T-helper 1 cell treated with Interleukin-12 subunit alpha and Interleukin-12 subunit beta and Interleukin-4 antibody, amounts not matched to agents 30 μg/mL and 1 μg/mL, for 36 hours (primary cell): Measurements from ENCODE around the gene CMYA5.
"Not testable (repeated sequence)": the region's sequence is repeated elsewhere in the genome, so short reads cannot be mapped to it uniquely, and the experiment has no call there.

ENCODE experiments used
- H3K27ac Mint-ChIP-seq: one replicate; pipeline ENCODE4 v1.8.0; 2021; ENCODE audit warnings: mild to moderate bottlenecking, mixed read lengths
- H3K27me3 Mint-ChIP-seq: one replicate; pipeline ENCODE4 v1.8.0; 2021; ENCODE audit warnings: low read depth, mixed read lengths
- H3K36me3 Mint-ChIP-seq: one replicate; pipeline ENCODE4 v1.8.0; 2021; ENCODE audit warnings: low read depth, mixed read lengths
- H3K4me1 Mint-ChIP-seq: one replicate; pipeline ENCODE4 v1.8.0; 2021; ENCODE audit warnings: low read depth, mixed read lengths
- H3K4me3 Mint-ChIP-seq: one replicate; pipeline ENCODE4 v1.8.0; 2021; ENCODE audit warnings: mild to moderate bottlenecking, moderate library complexity, mixed read lengths
- H3K9me3 Mint-ChIP-seq: one replicate; pipeline ENCODE4 v1.8.0; 2021; ENCODE audit warnings: mixed read lengths

CMYA5 gene

DNA sequence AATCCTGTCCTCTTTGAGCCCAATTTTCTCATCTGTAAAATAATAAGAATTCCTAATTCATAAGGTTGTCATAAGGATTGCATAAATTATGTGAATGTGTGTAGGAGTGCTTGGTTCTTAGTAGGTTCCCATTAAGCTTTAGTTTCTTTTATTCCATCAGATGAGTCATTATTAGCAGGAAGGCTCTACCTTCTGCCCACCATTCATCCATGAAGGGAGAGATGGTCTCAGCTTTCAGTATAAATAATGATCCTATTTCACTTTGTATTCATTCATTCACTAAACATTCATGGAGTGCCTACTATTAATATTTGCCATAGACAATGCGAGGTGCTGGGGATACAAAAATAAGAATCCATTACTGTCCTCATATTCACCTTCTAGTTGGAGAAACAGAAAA, 3.0 kb downstream of the CMYA5 start:
- Mint-ChIP-seq H3K9me3 (no peaks in the 10 kb centered on the region), H3K4me1 (peaks cover 2% of the 10 kb centered on the region), H3K27me3 (no peaks in the 10 kb centered on the region), H3K4me3 (no peak overlapping the region), H3K36me3 (peaks cover 6% of the 10 kb centered on the region), H3K27ac (no peak overlapping the region)

GRCh38 chr5:79694183-79694582, 4.5 kb downstream of the CMYA5 start:
- H3K36me3 Mint-ChIP-seq = peaks cover 2% of the 10 kb centered on the region
- no peak overlapping the region for H3K4me3 Mint-ChIP-seq
- no peaks in the 10 kb centered on the region for H3K9me3 Mint-ChIP-seq
- no peaks in the 10 kb centered on the region for H3K27me3 Mint-ChIP-seq
- peaks cover 5% of the 10 kb centered on the region for H3K4me1 Mint-ChIP-seq
- H3K27ac Mint-ChIP-seq = no peak overlapping the region

DNA sequence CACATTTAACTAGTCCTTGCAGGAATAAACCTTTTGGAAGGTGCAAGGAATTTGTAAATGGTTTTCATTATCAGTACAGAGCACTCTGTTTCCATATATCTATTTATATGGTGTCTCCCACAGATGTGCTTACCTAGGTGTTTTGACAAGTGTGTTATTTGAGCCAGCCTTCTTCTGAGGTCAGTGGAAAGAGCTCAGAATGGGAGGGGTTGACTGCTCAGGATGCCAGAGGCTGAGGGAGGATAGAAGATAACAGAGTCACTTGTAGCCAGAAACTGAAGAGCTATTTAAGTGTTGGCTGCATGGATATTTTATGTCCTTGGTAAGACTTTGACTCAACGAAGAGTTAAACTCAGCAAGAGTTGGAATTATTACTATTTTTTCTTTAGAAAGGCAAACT, 5.0 kb downstream of the CMYA5 start:
- Mint-ChIP-seq H3K27me3 (no peaks in the 10 kb centered on the region), H3K4me3 (no peak overlapping the region), H3K27ac (no peak overlapping the region), H3K9me3 (no peaks in the 10 kb centered on the region), H3K4me1 (peaks cover 10% of the 10 kb centered on the region), H3K36me3 (peaks cover 2% of the 10 kb centered on the region)

GRCh38 chr5:79695526-79695925, 5.9 kb downstream of the CMYA5 start:
- no peaks in the 10 kb centered on the region for H3K9me3 Mint-ChIP-seq
- no peak overlapping the region for H3K4me3 Mint-ChIP-seq
- peaks cover 13% of the 10 kb centered on the region for H3K4me1 Mint-ChIP-seq
- peaks cover 2% of the 10 kb centered on the region for H3K36me3 Mint-ChIP-seq
- no peak overlapping the region for H3K27ac Mint-ChIP-seq
- H3K27me3 Mint-ChIP-seq = no peaks in the 10 kb centered on the region

- H3K4me1 Mint-ChIP-seq = peaks cover 11% of the 10 kb centered on the region
- no peaks in the 10 kb centered on the region for H3K27me3 Mint-ChIP-seq
- H3K4me3 Mint-ChIP-seq = no peak overlapping the region
- H3K27ac Mint-ChIP-seq = no peak overlapping the region
- no peaks in the 10 kb centered on the region for H3K36me3 Mint-ChIP-seq
- no peaks in the 10 kb centered on the region for H3K9me3 Mint-ChIP-seq
Observed at GRCh38 chr5:79697222-79698170, 7.9 kb downstream of the CMYA5 start.

DNA sequence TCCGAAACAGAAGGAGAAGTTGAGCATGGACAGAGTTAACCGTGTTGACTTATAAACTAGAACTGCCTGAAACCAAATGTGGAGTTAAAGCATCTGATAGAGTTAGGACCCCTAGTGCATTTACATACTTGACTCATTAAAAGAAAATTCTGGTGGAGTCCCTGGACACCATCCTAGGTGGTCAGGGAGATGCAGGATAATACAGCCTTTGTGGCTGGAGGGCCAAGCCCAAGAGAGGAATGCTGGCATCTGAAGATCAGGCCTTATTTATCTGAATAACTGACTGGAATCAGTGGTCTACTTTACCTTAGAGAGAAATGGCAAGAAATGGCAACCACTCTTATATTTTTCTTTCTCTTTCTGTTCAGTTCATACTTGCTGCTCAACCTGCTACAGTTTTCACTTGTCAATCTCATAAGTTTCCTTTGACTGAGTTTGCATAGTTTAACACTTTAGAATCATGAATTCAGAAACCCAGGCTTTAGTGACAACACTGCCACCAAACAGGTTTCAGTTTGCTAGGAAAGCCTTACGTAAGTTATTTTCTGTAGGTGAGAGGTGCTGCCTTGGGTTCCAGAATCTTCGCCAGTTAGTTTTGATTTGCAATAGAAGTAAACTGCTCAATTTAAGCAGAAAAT, 10.2 kb downstream of the CMYA5 start:
- no peaks in the 10 kb centered on the region for H3K9me3 Mint-ChIP-seq
- H3K4me3 Mint-ChIP-seq = no peak overlapping the region
- peaks cover 13% of the 10 kb centered on the region for H3K4me1 Mint-ChIP-seq
- peak overlapping the region; percentile 71 for H3K27ac Mint-ChIP-seq
- H3K36me3 Mint-ChIP-seq = no peaks in the 10 kb centered on the region
- H3K27me3 Mint-ChIP-seq = no peaks in the 10 kb centered on the region

- Mint-ChIP-seq H3K27me3 (no peaks in the 10 kb centered on the region), H3K9me3 (no peaks in the 10 kb centered on the region), H3K36me3 (no peaks in the 10 kb centered on the region), H3K4me3 (no peak overlapping the region), H3K4me1 (peaks cover 13% of the 10 kb centered on the region), H3K27ac (no peak overlapping the region)
Observed at GRCh38 chr5:79702606-79703380, 13.2 kb downstream of the CMYA5 start.

GRCh38 chr5:79703381-79703645, 13.7 kb downstream of the CMYA5 start:
- Mint-ChIP-seq H3K4me3 (no peak overlapping the region), H3K4me1 (peaks cover 13% of the 10 kb centered on the region), H3K9me3 (no peaks in the 10 kb centered on the region), H3K36me3 (no peaks in the 10 kb centered on the region), H3K27ac (no peak overlapping the region), H3K27me3 (no peaks in the 10 kb centered on the region)

DNA sequence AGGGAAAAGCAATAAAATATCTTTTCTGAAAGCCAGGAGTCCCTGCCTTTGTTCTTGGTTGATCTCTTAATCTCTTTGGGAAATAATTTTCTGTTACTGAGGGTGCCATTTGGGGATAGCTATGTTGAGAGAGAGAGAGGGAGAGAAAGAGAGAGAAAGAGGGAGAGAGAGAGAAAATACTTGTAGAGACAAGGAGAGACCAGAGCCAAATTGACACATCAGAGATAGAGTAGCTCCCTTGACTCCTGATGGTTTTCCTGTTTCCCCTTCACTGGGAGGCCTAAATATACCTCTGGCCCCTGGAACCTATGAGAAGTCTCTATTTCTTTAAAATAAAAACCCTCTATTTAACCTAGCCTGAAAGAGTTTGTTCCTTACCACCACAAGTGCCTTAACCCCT, 14.9 kb downstream of the CMYA5 start:
- H3K36me3 Mint-ChIP-seq = no peaks in the 10 kb centered on the region
- H3K9me3 Mint-ChIP-seq = no peaks in the 10 kb centered on the region
- no peak overlapping the region for H3K27ac Mint-ChIP-seq
- H3K4me1 Mint-ChIP-seq = peaks cover 6% of the 10 kb centered on the region
- H3K27me3 Mint-ChIP-seq = no peaks in the 10 kb centered on the region
- no peak overlapping the region for H3K4me3 Mint-ChIP-seq

DNA sequence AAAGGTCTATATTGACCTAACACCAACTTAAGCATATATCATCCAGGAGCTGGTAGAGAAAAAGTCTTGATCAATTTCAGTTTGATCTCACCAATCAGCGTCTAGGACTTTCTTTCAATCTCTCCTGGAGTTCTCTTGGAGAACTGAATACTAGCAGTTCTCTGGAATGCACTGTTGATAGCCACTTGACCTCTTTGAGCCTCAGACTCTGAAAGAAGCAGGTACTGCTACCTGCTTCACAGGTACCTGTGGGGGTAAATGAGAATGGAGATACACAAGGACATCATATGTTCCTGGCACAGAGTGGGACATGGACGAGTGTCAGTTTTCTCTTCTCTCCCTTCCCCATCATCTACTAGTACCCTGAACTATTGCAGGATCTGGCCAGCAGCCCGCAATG, 16.0 kb downstream of the CMYA5 start:
- H3K4me3 Mint-ChIP-seq = no peak overlapping the region
- no peaks in the 10 kb centered on the region for H3K27me3 Mint-ChIP-seq
- H3K36me3 Mint-ChIP-seq = no peaks in the 10 kb centered on the region
- peaks cover 2% of the 10 kb centered on the region for H3K4me1 Mint-ChIP-seq
- H3K27ac Mint-ChIP-seq = no peak overlapping the region
- no peaks in the 10 kb centered on the region for H3K9me3 Mint-ChIP-seq

- not testable (repeated sequence) for H3K36me3 Mint-ChIP-seq, H3K27ac Mint-ChIP-seq, H3K9me3 Mint-ChIP-seq, H3K4me1 Mint-ChIP-seq, H3K27me3 Mint-ChIP-seq, H3K4me3 Mint-ChIP-seq
Observed at GRCh38 chr5:79706317-79706716, 16.7 kb downstream of the CMYA5 start.

- H3K27me3 Mint-ChIP-seq = no peaks in the 10 kb centered on the region
- H3K36me3 Mint-ChIP-seq = no peaks in the 10 kb centered on the region
- H3K9me3 Mint-ChIP-seq = no peaks in the 10 kb centered on the region
- no peak overlapping the region for H3K27ac Mint-ChIP-seq
- no peak overlapping the region for H3K4me3 Mint-ChIP-seq
- peaks cover 2% of the 10 kb centered on the region for H3K4me1 Mint-ChIP-seq
Observed at GRCh38 chr5:79707535-79707934, 17.9 kb downstream of the CMYA5 start.

DNA sequence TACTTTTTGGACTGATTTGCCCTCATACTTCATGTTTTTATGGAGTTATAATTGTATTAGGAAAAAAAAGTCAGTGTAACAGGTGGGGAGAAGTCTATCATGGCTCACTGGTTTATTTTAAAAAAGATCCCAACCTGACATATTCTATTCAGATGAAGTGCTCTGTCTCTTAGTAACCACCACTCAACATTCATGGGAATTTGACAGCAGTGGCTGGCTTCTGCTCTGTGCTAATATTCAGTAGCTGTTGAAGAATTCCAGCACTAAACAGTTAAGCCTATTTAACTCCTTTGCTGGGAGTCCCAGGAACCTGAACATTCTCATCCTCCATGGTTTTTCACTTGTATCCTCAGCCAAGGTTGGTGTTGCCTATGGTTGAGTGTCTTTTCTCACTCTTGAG, 23.1 kb downstream of the CMYA5 start:
- no peaks in the 10 kb centered on the region for H3K9me3 Mint-ChIP-seq
- peaks cover 6% of the 10 kb centered on the region for H3K27me3 Mint-ChIP-seq
- peaks cover 2% of the 10 kb centered on the region for H3K4me1 Mint-ChIP-seq
- no peaks in the 10 kb centered on the region for H3K36me3 Mint-ChIP-seq
- H3K4me3 Mint-ChIP-seq = no peak overlapping the region
- no peak overlapping the region for H3K27ac Mint-ChIP-seq

GRCh38 chr5:79713727-79714126, 24.1 kb downstream of the CMYA5 start:
- H3K36me3 Mint-ChIP-seq = no peaks in the 10 kb centered on the region

DNA sequence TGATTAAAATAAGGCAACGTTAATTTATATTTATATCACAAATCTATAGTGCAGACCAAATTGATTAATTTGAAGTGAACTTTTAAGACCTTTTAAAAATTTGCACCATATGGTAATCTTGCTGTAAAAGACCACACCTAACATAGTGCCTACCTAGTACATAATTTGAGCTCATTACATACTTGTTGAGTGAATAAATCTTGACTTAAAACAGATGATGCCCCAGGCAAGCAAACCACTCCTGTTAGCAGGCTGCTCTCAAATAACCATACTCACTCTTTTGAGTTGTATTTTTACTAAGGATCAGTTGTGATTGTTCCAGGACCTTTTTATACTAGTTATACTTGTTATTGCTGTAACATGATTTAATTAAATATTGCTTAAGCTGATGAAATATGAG, 27.2 kb downstream of the CMYA5 start:
- H3K4me1 Mint-ChIP-seq = peaks cover 2% of the 10 kb centered on the region
- no peak overlapping the region for H3K27ac Mint-ChIP-seq
- H3K9me3 Mint-ChIP-seq = peaks cover 24% of the 10 kb centered on the region
- peaks cover 6% of the 10 kb centered on the region for H3K27me3 Mint-ChIP-seq
- H3K4me3 Mint-ChIP-seq = no peak overlapping the region
- peaks cover 9% of the 10 kb centered on the region for H3K36me3 Mint-ChIP-seq

More at GRCh38 chr5:79713727-79714126, 24.1 kb downstream of the CMYA5 start:
- no peaks in the 10 kb centered on the region for H3K9me3 Mint-ChIP-seq
- no peak overlapping the region for H3K4me3 Mint-ChIP-seq
- H3K4me1 Mint-ChIP-seq = peaks cover 2% of the 10 kb centered on the region
- peaks cover 6% of the 10 kb centered on the region for H3K27me3 Mint-ChIP-seq
- H3K27ac Mint-ChIP-seq = no peak overlapping the region
